HFFc6 (cell line): ENCODE results near the gene LSM6. TPM values are rescaled to one million over a fixed set of nuclear protein-coding genes. Genes with fewer than 3 reads are reported as not detected.

Experiments
- DNase-seq: peaks from one replicate; pipeline ENCODE4 v3.0.0-alpha.2; 2018
- H3K27ac Mint-ChIP-seq: 2 replicates; pipeline ENCODE4 v1.8.0; 2020; ENCODE audit warnings: mild to moderate bottlenecking, mixed read lengths
- H3K27me3 Mint-ChIP-seq: 2 replicates; pipeline ENCODE4 v1.8.0; 2021; ENCODE audit warnings: mild to moderate bottlenecking, moderate library complexity, mixed read lengths; ENCODE audit not compliant: insufficient read depth
- H3K36me3 Mint-ChIP-seq: 2 replicates; pipeline ENCODE4 v1.8.0; 2021; ENCODE audit warnings: low read depth, mixed read lengths
- H3K4me1 Mint-ChIP-seq: 2 replicates; pipeline ENCODE4 v1.8.0; 2020; ENCODE audit warnings: low read depth, mixed read lengths
- H3K4me3 Mint-ChIP-seq: 2 replicates; pipeline ENCODE4 v1.8.0; 2020; ENCODE audit warnings: mild to moderate bottlenecking, moderate library complexity, mixed read lengths
- H3K9me3 Mint-ChIP-seq: 2 replicates; pipeline ENCODE4 v1.8.0; 2020; ENCODE audit warnings: mild to moderate bottlenecking, mixed read lengths
- CTCF ChIP-seq: fragments of 200-600 bp; sonication (generic); IDR thresholded peaks from 2 replicates; pipeline ENCODE4 v1.5.0; 2021; ENCODE audit warnings: antibody characterized with exemption, mild to moderate bottlenecking
- total RNA-seq, 6 experiments: library from RNA; stranded (reverse); fragmentation: NEBNext Ultra II Directional; extraction: Animal tissue kit (Norgen Biotek cat#: 25700); gene quantifications; 2 replicates in 1 of 6; 3 replicates in 5 of 6; pipeline ENCODE4 v1.2.3, GENCODE V29; 2021

The LSM6 gene
- total RNA-seq, 6 experiments from 2014 or later = 18.8 to 27.9 (median 21.7) TPM

GRCh38 chr4:146183209-146183608, 7.7 kb downstream of the LSM6 start:
- H3K36me3 Mint-ChIP-seq = peaks cover 9% of the 10 kb centered on the region
- no peak overlapping the region for H3K4me3 Mint-ChIP-seq
- no peaks in the 10 kb centered on the region for H3K9me3 Mint-ChIP-seq
- H3K27me3 Mint-ChIP-seq = no peaks in the 10 kb centered on the region; the same call in 1 of the 2 replicates
- no peak for TF ChIP-seq CTCF
- DNase-seq = no peak
- peaks cover 27% of the 10 kb centered on the region for H3K4me1 Mint-ChIP-seq
- H3K27ac Mint-ChIP-seq = no peak overlapping the region

DNA sequence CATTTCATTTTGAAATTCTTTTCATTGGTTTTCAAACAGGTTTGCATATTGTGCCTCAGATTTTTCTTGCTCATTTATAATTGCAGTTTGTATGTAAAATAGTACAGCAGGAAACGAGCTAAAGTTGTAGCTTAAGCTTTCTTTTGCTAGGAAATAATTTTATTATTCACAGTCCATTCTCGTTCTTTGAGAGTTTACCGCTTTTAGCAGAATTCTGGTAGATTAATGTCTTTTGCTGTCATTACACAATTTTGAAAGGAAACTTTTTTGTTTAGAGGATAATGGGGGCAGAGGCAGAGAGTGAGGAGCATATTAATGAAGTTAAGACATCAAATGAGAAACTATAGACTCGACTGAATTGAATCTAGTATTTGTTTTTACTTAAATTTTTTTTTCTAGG, 10.5 kb downstream of the LSM6 start:
- DNase-seq = no peak
- no peak for TF ChIP-seq CTCF
- Mint-ChIP-seq H3K4me1 (peaks cover under 1% of the 10 kb centered on the region; the same call in 1 of the 2 replicates), H3K36me3 (peaks cover 19% of the 10 kb centered on the region), H3K9me3 (no peaks in the 10 kb centered on the region), H3K4me3 (no peak overlapping the region), H3K27ac (no peak overlapping the region), H3K27me3 (no peaks in the 10 kb centered on the region)

GRCh38 chr4:146186596-146186995, 11.1 kb downstream of the LSM6 start:
- Mint-ChIP-seq H3K27ac (no peak overlapping the region), H3K36me3 (peaks cover 24% of the 10 kb centered on the region), H3K4me3 (no peak overlapping the region), H3K9me3 (no peaks in the 10 kb centered on the region), H3K27me3 (no peaks in the 10 kb centered on the region), H3K4me1 (no peaks in the 10 kb centered on the region)
- DNase-seq = no peak
- no peak for TF ChIP-seq CTCF

GRCh38 chr4:146190456-146190855, 14.9 kb downstream of the LSM6 start:
- Mint-ChIP-seq H3K36me3 (peaks cover 27% of the 10 kb centered on the region), H3K9me3 (no peaks in the 10 kb centered on the region), H3K4me3 (no peak overlapping the region), H3K27me3 (no peaks in the 10 kb centered on the region), H3K4me1 (peaks cover 7% of the 10 kb centered on the region), H3K27ac (no peak overlapping the region)
- no peak for DNase-seq
- no peak for TF ChIP-seq CTCF

DNA sequence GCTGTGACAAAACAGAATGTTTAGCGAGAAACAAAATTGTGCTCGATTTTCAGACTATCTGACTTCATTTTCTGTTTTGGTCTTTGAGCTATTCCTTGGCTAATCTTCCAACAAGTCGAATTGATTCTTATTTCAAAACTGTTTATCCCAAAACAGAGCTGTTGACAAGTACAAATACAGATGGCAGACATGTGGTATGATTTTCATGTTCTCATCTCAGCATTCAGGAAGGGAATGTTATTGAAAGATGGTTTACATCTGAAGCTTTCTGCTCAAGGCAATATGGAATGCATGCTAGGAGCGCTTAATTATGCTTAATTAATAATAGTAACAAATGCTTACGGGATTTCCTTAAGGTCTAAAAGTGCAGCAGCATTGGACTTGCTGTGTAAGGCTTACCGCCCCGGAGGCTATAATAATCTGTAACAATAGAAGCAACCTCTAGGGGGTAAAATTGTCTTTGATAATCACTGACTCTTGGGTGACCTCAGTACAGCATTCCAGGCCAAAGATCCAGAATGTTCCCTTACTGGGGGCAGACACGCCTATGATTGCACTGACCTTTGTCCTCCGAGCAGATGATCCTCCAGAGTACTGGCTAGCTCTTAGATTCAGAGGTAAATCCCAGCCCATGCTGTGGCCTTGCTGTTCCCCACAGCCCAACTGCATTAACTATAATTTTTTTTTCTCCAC, 16.4 kb downstream of the LSM6 start:
- no peak for DNase-seq

More for the DNA sequence above, 16.4 kb downstream of the LSM6 start:
- peak; percentile 44 for TF ChIP-seq CTCF
- H3K9me3 Mint-ChIP-seq = no peaks in the 10 kb centered on the region
- H3K4me1 Mint-ChIP-seq = peaks cover 18% of the 10 kb centered on the region
- H3K27ac Mint-ChIP-seq = no peak overlapping the region
- peaks cover 24% of the 10 kb centered on the region for H3K36me3 Mint-ChIP-seq
- H3K27me3 Mint-ChIP-seq = no peaks in the 10 kb centered on the region
- no peak overlapping the region for H3K4me3 Mint-ChIP-seq
